Panc1 (cell line): ENCODE data around the gene NRGN. TPM values are rescaled to one million over a fixed set of nuclear protein-coding genes. Genes with fewer than 3 reads are reported as not detected.

ENCODE experiments used
- ATAC-seq: fragments of 200-7000 bp; cut with Tn5 transposase; 2 replicates; pipeline ENCODE4 v1.9.1; 2020; ENCODE audit warnings: mild to moderate bottlenecking, moderate library complexity
- BruUV-seq: library from RNA; stranded (reverse); fragments of 400-500 nt; replicated peaks from 2 replicates; lab custom pipeline; 2021; lab: Mats Ljungman, UMichigan
- CTCF ChIA-PET: fragments of 300-600 bp; sonication (Branson Sonifier 250); formaldehyde crosslinking; loops from one replicate; lab custom pipeline; 2022; ENCODE audit warnings: antibody characterized with exemption; lab: Charles Lee
- POLR2A ChIA-PET: fragments of 300-600 bp; sonication (Branson Sonifier 250); formaldehyde crosslinking; loops from one replicate; lab custom pipeline; 2022; ENCODE audit warnings: antibody characterized with exemption; lab: Charles Lee
- DNase-seq: peaks from one replicate; pipeline ENCODE4 v3.0.0-alpha.2; 2010; ENCODE audit warnings: low read depth, low spot score
- H3K27ac ChIP-seq: 2 replicates; pipeline ENCODE4 v1.5.1; 2011; ENCODE audit warnings: mild to moderate bottlenecking, low read length, inconsistent platforms
- H3K27me3 ChIP-seq: fragments of 200-500 bp; sonication (Bioruptor generic); 2 replicates; pipeline ENCODE4 v1.6.0; 2014; ENCODE audit warnings: low read length, inconsistent platforms; ENCODE audit not compliant: control insufficient read depth, insufficient read depth
- H3K36me3 ChIP-seq: fragments of 200-500 bp; sonication (Bioruptor generic); 2 replicates; pipeline ENCODE4 v1.5.1; 2014; ENCODE audit warnings: inconsistent platforms, mild to moderate bottlenecking, low read length, moderate library complexity; ENCODE audit not compliant: control insufficient read depth, insufficient read depth
- H3K4me1 ChIP-seq: 2 replicates; pipeline ENCODE4 v1.5.1; 2011; ENCODE audit warnings: inconsistent platforms, mild to moderate bottlenecking, low read length, moderate library complexity; ENCODE audit not compliant: control insufficient read depth, insufficient read depth
- H3K4me3 ChIP-seq, 2 experiments: 2 replicates each; pipeline ENCODE4 v1.5.1; 2011 to 2012; ENCODE audit warnings: low read depth in 2 of 2, low read length in 2 of 2, mild to moderate bottlenecking in 2 of 2, inconsistent platforms in 1 of 2, moderate library complexity in 1 of 2
- H3K9me3 ChIP-seq: fragments of 200-500 bp; sonication (Bioruptor generic); 2 replicates; pipeline ENCODE4 v1.5.1; 2014; ENCODE audit warnings: low read depth, mild to moderate bottlenecking, inconsistent platforms, low read length, moderate library complexity; ENCODE audit not compliant: control insufficient read depth, insufficient read depth
- POLR2AphosphoS5 ChIP-seq: IDR thresholded peaks from 2 replicates; pipeline ENCODE4 v1.6.1; 2012; ENCODE audit warnings: mild to moderate bottlenecking, low read depth, low read length, moderate library complexity
- SIN3A ChIP-seq: IDR thresholded peaks from 2 replicates; pipeline ENCODE4 v1.6.1; 2012; ENCODE audit warnings: low read depth, mild to moderate bottlenecking, low read length, moderate library complexity, borderline replicate concordance; ENCODE audit not compliant: insufficient read depth
- TCF7L2 ChIP-seq: IDR thresholded peaks from 2 replicates; pipeline ENCODE4 v1.6.1; 2011; ENCODE audit warnings: mild to moderate bottlenecking, low read depth, low read length, inconsistent platforms
- in situ Hi-C: cut with HindIII; loops from 2 replicates; pipeline ENCODE4 v1.10.0; 2016; ENCODE audit warnings: low sequenced_read_pairs, low pct_unique_long_range_greater_than_20kb
- intact Hi-C: fragments of 100-400 bp; cut with micrococcal nuclease; formaldehyde crosslinking; loops from one replicate; pipeline ENCODE4 v1.10.0; 2022; ENCODE audit not compliant: unreplicated experiment
- total RNA-seq: library from RNA; stranded (reverse); gene quantifications from one replicate; pipeline ENCODE4 v1.2.1, GENCODE V29; 2021; ENCODE audit not compliant: unreplicated experiment
- TF ChIP-seq, protein P1 (sequence below), 2 experiments: IDR thresholded peaks; 2 replicates each; pipeline ENCODE4 v1.6.1; 2011 to 2012; ENCODE audit warnings: low read depth in 2 of 2, control low read depth in 1 of 2, low read length in 1 of 2, mild to moderate bottlenecking in 1 of 2, moderate library complexity in 1 of 2; ENCODE audit not compliant: insufficient read depth in 1 of 2
- TF ChIP-seq, protein P2 (sequence below): fragments of 450-650 bp; IDR thresholded peaks from 2 replicates; pipeline ENCODE4 v1.5.1; 2017; ENCODE audit warnings: mild to moderate bottlenecking

The NRGN gene
- total RNA-seq, 1 experiment from 2014 or later, result 5.7 TPM

DNA sequence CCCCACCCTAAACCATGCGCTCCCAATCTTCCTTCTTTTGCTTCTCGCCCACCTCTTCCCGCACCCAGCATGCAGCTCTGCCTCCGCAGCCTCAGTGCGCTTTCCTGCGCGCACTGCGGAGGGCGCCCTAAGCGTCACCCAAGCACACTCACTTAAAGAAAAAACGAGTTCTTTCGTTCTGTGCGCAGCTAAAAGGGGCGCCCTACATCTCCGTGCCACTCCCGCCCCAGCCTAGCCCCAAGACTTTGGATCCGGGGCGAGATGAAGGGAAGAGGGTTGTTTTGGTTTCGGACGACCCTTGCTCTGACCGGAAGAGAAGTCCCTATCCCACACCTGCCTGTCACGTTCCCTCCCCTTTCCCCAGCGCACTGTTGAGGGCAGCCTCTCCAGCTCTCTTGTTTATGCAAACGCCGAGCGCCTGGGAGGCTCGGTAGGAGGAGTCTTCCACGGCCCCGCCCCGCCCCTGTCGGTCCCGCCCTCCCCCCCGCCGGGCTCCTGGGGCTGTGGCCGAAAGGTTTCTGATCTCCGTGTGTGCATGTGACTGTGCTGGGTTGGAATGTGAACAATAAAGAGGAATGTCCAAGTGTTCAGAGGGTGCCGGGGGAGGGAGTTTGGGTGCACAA, 7.0 kb downstream of the NRGN start:
- POLR2A ChIA-PET, result no interaction called here
- in situ Hi-C loops, result no loop called here
- BruUV-seq, result no TSS peak
- ATAC-seq (peak; percentile 89), DNase-seq (no peak)
- CTCF ChIA-PET, result interaction anchor here (0.6 to 1.3 kb wide), 4 partner anchors 12 to 1665 kb away, joined by 3 to 7 read pairs (median 4); no protein-coding TSS in a partner anchor
- intact Hi-C loops, result loop anchor here (5.0 kb wide), 1 partner anchor 79 kb away; no protein-coding TSS in a partner anchor
- no peak for TF ChIP-seq SIN3A
- TF ChIP-seq, protein P1, sequence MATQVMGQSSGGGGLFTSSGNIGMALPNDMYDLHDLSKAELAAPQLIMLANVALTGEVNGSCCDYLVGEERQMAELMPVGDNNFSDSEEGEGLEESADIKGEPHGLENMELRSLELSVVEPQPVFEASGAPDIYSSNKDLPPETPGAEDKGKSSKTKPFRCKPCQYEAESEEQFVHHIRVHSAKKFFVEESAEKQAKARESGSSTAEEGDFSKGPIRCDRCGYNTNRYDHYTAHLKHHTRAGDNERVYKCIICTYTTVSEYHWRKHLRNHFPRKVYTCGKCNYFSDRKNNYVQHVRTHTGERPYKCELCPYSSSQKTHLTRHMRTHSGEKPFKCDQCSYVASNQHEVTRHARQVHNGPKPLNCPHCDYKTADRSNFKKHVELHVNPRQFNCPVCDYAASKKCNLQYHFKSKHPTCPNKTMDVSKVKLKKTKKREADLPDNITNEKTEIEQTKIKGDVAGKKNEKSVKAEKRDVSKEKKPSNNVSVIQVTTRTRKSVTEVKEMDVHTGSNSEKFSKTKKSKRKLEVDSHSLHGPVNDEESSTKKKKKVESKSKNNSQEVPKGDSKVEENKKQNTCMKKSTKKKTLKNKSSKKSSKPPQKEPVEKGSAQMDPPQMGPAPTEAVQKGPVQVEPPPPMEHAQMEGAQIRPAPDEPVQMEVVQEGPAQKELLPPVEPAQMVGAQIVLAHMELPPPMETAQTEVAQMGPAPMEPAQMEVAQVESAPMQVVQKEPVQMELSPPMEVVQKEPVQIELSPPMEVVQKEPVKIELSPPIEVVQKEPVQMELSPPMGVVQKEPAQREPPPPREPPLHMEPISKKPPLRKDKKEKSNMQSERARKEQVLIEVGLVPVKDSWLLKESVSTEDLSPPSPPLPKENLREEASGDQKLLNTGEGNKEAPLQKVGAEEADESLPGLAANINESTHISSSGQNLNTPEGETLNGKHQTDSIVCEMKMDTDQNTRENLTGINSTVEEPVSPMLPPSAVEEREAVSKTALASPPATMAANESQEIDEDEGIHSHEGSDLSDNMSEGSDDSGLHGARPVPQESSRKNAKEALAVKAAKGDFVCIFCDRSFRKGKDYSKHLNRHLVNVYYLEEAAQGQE (IDR thresholded peaks at IDR 0.05; ENCODE audit: insufficient read depth in 1 of 2, low read depth in 2 of 2, low read length in 1 of 2), result no peak
- TF ChIP-seq, protein P2, sequence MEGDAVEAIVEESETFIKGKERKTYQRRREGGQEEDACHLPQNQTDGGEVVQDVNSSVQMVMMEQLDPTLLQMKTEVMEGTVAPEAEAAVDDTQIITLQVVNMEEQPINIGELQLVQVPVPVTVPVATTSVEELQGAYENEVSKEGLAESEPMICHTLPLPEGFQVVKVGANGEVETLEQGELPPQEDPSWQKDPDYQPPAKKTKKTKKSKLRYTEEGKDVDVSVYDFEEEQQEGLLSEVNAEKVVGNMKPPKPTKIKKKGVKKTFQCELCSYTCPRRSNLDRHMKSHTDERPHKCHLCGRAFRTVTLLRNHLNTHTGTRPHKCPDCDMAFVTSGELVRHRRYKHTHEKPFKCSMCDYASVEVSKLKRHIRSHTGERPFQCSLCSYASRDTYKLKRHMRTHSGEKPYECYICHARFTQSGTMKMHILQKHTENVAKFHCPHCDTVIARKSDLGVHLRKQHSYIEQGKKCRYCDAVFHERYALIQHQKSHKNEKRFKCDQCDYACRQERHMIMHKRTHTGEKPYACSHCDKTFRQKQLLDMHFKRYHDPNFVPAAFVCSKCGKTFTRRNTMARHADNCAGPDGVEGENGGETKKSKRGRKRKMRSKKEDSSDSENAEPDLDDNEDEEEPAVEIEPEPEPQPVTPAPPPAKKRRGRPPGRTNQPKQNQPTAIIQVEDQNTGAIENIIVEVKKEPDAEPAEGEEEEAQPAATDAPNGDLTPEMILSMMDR, result peak; percentile 73
- Histone ChIP-seq H3K9me3 (no peaks in the 10 kb centered on the region), H3K27ac (no peak overlapping the region), H3K4me1 (peaks cover 4% of the 10 kb centered on the region; the same call in 1 of the 2 replicates), H3K27me3 (peaks cover 25% of the 10 kb centered on the region), H3K36me3 (no peaks in the 10 kb centered on the region), H3K4me3 (peak overlapping the region; percentile 48 to 80)

GRCh38 chr11:124747406-124748099, 7.8 kb downstream of the NRGN start:
- ChIA-PET POLR2A (no interaction called here), CTCF (interaction anchor here (1.5 kb wide), 1 partner anchor 78 kb away, joined by 3 read pairs; no protein-coding TSS in a partner anchor)
- ATAC-seq (no peak), DNase-seq (no peak)
- no peak overlapping the region for H3K27ac ChIP-seq
- peaks cover 4% of the 10 kb centered on the region; the same call in 1 of the 2 replicates for H3K4me1 ChIP-seq
- peak overlapping the region in 1 of 2 experiments; percentile 80; a peak in 2 of 4 replicates for H3K4me3 ChIP-seq
- intact Hi-C loops (loop anchor here (5.0 kb wide), 1 partner anchor 80 kb away; no protein-coding TSS in a partner anchor), in situ Hi-C loops (no loop called here)
- H3K9me3 ChIP-seq, result no peaks in the 10 kb centered on the region
- TF ChIP-seq TCF7L2, result no peak
- TF ChIP-seq POLR2AphosphoS5, result no peak
- TF ChIP-seq, protein P1 (IDR thresholded peaks at IDR 0.05; ENCODE audit: insufficient read depth in 1 of 2, low read depth in 2 of 2, low read length in 1 of 2), result no peak
- no peak for TF ChIP-seq SIN3A
- TF ChIP-seq, protein P2, result no peak
- H3K27me3 ChIP-seq, result peaks cover 23% of the 10 kb centered on the region
- no peaks in the 10 kb centered on the region for H3K36me3 ChIP-seq
- BruUV-seq, result no TSS peak
